HG03103 (cell line): ENCODE results near the gene PRKCA.

Experiments
- ATAC-seq: cut with Tn5 transposase; IDR thresholded peaks from one replicate; pipeline ENCODE4 v1.9.1; 2021; ENCODE audit warnings: low read depth; ENCODE audit not compliant: unreplicated experiment

Gene PRKCA

GRCh38 chr17:66551839-66552238, 249.4 kb downstream of the PRKCA start:
- ATAC-seq = no peak

- ATAC-seq = no peak
Observed at GRCh38 chr17:66552371-66552770, 250.0 kb downstream of the PRKCA start.

GRCh38 chr17:66555605-66556004, 253.2 kb downstream of the PRKCA start:
- ATAC-seq = no peak

- no peak for ATAC-seq
Observed at GRCh38 chr17:66557200-66557599, 254.8 kb downstream of the PRKCA start.

DNA sequence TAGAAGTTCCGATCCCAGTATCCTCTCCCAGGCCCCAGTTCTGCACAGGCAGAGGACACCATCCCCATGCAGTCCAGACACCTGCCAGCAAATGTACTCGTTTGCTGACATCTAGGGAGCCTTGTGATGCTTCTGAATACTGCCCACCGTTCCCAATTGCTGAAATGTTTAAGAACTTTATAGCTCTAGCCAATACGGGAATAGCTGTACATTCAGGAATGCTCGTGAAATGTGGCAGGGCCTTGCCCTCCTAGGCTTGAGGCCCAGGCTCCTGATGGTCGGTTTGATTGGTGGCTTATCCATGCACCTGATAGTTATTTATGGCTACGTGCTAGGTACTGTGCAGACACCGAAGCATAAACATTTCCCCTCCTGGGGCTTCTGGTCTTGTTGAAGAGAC, 255.5 kb downstream of the PRKCA start:
- ATAC-seq = no peak

GRCh38 chr17:66560691-66561090, 258.3 kb downstream of the PRKCA start:
- ATAC-seq = no peak

DNA sequence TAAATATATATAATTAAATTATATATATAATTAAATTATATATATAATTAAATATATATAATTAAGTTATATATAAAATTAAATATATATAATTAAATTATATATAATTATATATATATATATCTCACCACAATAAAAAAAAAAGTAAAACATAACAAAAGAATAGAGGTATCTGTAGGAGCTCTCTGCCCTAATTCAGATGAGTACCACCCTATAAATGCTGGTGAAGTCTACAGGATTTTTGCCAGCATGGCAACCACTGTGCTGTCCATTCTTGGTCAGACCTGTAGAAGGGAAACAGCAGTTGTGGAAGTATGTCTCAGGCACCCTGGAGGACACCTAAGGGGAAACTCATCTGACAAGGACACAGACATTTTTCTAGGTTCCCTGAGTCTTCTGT, 259.7 kb downstream of the PRKCA start:
- ATAC-seq = no peak

DNA sequence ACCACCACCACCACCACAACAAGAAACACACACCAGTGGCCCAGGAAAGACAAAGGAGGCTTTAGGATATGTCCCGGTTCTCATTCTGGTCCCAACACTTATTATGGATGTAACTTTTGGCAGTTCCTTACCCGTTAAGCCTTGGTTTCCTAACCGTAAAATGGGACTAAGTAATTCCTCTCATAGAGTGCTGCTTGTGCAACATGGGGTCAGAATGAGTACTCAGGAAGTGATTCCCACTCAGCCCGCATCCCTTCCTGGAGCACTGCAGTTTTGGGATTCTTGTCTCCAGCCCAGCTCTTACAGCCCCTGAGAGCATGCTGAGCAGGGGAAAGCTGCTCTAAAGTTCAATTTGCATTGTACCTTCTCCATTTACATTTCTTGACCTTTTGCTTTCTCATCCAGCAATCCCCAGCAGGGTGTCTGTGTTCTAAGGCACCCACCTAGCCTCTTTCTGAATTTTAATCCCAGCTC, 262.6 kb downstream of the PRKCA start:
- ATAC-seq = no peak

DNA sequence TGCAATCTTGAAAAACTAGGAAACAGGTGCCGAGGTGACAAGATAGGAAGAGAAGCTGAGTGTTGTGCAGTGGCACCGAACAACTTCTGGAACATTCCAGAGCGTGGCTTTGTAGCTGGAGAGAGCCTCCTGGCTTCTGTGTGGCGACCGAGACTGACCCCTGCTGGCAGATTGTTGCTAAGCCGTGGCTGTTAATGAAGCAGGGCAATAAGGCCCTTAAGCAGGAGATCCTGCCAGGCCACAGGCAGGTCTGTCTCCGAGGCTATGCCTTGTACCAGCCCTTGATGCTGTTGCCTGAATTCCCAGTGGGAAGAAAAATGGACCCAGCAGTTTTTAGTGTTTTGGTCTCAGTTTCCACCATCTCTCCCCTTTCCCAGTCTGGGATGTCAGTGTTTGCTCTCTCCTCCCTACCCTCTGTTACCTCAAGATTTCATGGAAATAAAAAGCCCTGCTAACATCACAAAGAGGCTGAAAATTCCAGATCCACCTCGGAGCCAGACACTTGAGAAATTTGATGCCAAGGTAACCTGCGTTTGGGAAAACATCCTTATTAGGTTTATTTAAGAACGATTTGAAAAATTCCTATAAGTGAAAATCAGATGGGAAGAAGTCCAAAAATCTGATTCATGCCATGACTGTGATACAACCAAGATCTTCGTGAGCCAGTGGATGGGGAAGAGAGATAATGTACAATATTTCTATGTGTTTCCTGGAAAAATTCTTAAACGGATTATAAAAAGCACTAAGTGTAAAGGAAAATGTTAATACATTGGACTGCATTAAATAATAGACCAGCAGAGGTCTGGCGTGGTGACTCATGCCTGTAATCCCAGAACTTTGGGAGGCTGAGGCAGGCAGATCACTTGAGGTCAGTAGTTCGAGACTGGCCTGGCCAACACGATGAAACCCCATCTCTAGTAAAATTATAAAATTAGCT, 265.1 kb downstream of the PRKCA start:
- peak; percentile 91 for ATAC-seq

DNA sequence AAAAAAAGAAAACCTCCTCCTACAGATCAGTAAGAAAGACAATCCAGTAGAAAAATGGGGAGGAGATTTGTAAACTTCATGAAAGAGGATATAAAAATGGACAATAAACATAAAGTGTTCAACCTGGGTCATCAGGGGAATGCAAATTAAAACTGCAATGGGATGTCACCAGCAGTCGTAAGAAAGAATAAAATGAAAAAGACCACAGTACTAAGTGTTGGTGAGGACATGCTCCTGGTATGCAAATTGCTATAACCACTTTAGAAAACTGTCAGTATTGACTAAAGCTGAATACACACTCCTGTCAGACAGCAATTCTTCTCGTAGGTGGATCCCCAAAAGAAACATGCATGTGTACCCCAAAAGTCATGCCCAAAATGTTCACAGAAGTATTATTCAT, 267.2 kb downstream of the PRKCA start:
- no peak for ATAC-seq

GRCh38 chr17:66570447-66571195, 268.2 kb downstream of the PRKCA start:
- ATAC-seq = no peak

DNA sequence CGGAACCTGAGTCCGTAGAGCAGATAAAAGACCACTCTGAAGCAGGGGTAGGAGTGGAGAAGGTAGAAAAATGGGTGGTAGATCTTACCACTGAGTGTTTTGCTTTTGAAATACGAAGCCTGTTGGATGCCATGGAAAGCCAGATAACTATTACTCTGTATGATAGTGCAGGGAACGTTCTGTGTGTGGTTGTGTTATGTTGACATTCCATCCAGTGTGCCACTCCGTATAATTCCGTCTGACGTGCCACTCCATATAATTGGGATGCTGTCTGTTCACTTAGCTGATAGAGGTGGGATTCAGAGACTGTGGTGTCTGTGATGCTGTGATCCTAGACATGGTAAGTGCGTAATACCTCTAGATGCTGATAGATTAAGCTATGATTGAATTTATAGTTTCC, 269.3 kb downstream of the PRKCA start:
- no peak for ATAC-seq

GRCh38 chr17:66573078-66573477, 270.7 kb downstream of the PRKCA start:
- no peak for ATAC-seq

DNA sequence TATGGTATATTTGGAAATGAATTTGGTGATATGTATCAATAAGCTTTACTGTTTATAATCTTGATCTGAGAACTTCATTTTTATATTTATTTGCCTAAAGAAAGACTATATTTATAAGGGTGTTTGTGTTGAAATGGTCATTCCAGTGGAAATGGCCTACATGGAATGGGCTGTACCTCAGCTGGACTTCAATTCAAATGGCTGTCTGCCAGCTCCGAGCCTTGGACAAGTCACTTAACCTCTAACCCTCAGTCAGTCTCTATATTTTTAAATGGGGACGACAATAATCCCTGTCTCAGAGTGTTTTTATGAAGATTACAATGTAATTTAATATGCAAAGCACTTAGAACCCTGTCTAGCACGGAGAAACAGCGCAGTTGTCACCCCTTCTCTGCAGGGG, 271.7 kb downstream of the PRKCA start:
- ATAC-seq = no peak

GRCh38 chr17:66576473-66576872, 274.1 kb downstream of the PRKCA start:
- ATAC-seq = no peak

- ATAC-seq = no peak
Observed at GRCh38 chr17:66577041-66577440, 274.6 kb downstream of the PRKCA start.

- ATAC-seq = no peak
Observed at GRCh38 chr17:66578781-66579489, 276.5 kb downstream of the PRKCA start.

- ATAC-seq = no peak
Observed at GRCh38 chr17:66579556-66579955, 277.1 kb downstream of the PRKCA start.

DNA sequence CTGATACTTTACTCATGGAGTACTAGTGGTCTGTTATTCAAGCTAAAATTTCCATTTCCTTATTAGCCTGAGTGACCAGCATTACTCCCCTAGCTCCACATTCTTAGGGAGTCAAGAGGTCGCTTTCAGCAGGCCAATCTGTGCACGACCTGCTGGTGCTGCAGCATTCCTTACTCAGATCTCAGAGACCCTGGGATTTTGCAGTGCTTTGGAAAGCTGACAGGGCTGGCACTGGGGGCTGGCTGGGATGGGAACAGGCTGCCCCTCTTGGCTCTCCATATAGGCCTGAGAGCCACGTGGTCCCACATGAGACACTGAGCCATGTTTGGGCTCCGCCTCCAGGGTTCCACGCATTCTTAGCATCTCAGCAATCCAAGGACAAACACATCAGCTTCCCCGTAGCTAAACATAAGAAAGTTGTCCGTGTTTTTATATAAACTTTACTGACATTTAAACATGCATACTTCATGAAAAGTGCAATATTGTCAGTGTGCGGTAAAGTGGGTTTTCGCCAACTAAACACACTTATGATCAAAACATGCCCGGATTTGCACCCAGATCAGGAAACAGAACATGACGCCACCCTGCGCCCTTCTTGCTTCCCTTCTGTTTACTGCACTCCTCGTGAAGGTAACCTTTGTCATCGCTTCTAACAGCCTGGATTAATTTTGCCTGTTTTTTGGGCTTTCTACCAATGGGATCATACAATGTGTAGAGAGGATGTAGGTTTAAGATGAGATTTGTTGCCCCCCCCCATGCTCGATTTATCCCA, 278.0 kb downstream of the PRKCA start:
- no peak for ATAC-seq

DNA sequence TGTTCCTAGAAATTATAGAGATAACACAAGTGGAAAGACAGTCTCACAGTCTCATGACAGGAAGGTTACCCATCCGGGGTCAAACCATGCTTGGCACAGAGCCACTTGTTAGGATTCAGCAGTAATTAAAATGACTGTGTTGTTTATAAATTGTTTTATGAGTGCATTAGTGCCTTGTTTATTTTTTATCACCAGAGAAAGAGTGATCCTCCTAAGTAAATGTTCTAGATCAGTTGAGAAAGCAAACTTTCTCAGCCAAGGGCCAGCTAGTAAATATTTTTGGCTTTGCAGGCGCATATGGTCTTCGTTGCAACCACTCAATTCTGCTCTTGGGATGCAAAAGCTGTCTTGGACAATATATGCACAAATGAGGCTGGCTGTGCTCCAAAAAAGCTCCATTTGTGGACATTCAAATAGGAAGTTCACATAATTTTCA, 278.6 kb downstream of the PRKCA start:
- ATAC-seq = no peak
